CD1c-positive myeloid dendritic cell (primary cell): ENCODE data around the gene PTCD3.
A peak's percentile ranks its signal among the peaks of the same experiment; 100 is the strongest.

Experiments used
- DNase-seq: peaks from one replicate; pipeline ENCODE4 v3.0.0-alpha.2; 2016; ENCODE audit errors: extremely low spot score

Gene PTCD3

GRCh38 chr2:86081724-86082123, 24.3 kb upstream of the PTCD3 start:
- DNase-seq = no peak

- no peak for DNase-seq
These were observed 23.3 kb upstream of the PTCD3 start for GRCh38 chr2:86082756-86083155.

- no peak for DNase-seq
These were observed 17.8 kb upstream of the PTCD3 start for GRCh38 chr2:86087936-86088850.

GRCh38 chr2:86094229-86094628, 11.8 kb upstream of the PTCD3 start:
- DNase-seq = no peak

GRCh38 chr2:86097114-86097896, 8.7 kb upstream of the PTCD3 start:
- no peak for DNase-seq

GRCh38 chr2:86097913-86098312, 8.1 kb upstream of the PTCD3 start:
- no peak for DNase-seq

- no peak for DNase-seq
These were observed 3.9 kb upstream of the PTCD3 start for GRCh38 chr2:86102157-86102556.

- DNase-seq = peak; percentile 95
These were observed 625 bp upstream of the PTCD3 start, which contains the start of gene POLR1A for GRCh38 chr2:86105252-86105968. TSS of gene POLR1A (minus strand) at chr2:86105886. CDS start at chr2:86105776, 110 bp downstream.

GRCh38 chr2:86107031-86107430, 996 bp downstream of the PTCD3 start:
- no peak for DNase-seq

GRCh38 chr2:86118130-86118529, 12.1 kb downstream of the PTCD3 start:
- DNase-seq = no peak

GRCh38 chr2:86123328-86123925, 17.4 kb downstream of the PTCD3 start:
- DNase-seq = peak; percentile 84

GRCh38 chr2:86124683-86125082, 18.6 kb downstream of the PTCD3 start:
- no peak for DNase-seq

GRCh38 chr2:86134709-86135108, 28.7 kb downstream of the PTCD3 start:
- DNase-seq = no peak

- no peak for DNase-seq
These were observed 29.6 kb downstream of the PTCD3 start for GRCh38 chr2:86135653-86136052.

- no peak for DNase-seq
These were observed 30.1 kb downstream of the PTCD3 start for GRCh38 chr2:86136141-86136540.

GRCh38 chr2:86138736-86139625, 32.9 kb downstream of the PTCD3 start:
- DNase-seq = no peak

GRCh38 chr2:86139981-86140380, 33.9 kb downstream of the PTCD3 start:
- DNase-seq = no peak

- DNase-seq = no peak
These were observed 34.9 kb downstream of the PTCD3 start for GRCh38 chr2:86140969-86141392.

- DNase-seq = peak; percentile 20
These were observed 36.6 kb downstream of the PTCD3 start for GRCh38 chr2:86142436-86143257.

GRCh38 chr2:86143307-86143706, 37.3 kb downstream of the PTCD3 start:
- peak; percentile 31 for DNase-seq
